ENCODE measurements around the gene GMDS. TPM values are rescaled to one million over a fixed set of nuclear protein-coding genes. Genes with fewer than 3 reads are reported as not detected.

GMDS gene
- total RNA-seq, 1 experiment from 2014 or later: 27.6 TPM

DNA sequence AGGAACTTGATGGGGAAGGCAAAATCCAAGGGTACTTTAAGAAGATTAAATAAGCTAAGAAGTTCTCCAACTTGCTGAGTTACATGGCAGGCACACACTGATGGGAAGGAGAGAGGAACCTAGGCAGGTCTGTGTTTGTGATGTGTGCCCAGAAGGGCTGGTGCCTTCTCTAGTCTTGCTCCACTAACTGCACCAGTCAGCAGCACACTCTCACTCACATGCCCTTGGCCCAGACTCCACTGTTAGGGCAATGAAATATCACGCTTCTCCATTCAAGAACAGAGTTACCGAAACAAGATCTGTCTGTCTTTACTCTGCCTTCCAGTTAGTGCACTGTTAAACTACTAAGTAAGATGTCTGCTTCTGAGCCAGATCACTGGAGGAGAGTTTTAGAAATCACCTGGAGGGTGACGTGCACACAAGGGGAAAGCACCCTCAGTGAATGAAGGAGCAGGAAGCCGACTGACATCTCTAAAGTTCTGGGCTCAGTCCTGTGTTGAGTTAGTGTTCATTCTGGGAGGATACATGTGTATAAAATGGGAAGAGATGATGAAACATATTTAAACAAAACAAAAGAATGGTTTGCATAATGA, 384.6 kb downstream of the GMDS start:
- no peaks in the 10 kb centered on the region for H3K9me3 Mint-ChIP-seq
- Histone ChIP-seq H3K4me1 (ENCODE audit: insufficient read depth, low read length) (no peaks in the 10 kb centered on the region), H2BK15ac (ENCODE audit: low read depth, low read length) (no peak overlapping the region), H2BK120ac (ENCODE audit: low read depth, low read length, poor library complexity, severe bottlenecking) (no peak overlapping the region), H2AK5ac (ENCODE audit: insufficient read length, low read length) (no peak overlapping the region), H4K91ac (ENCODE audit: insufficient read length, low read depth, low read length) (no peak overlapping the region), H3K18ac (ENCODE audit: insufficient read length, low read depth, low read length) (no peak overlapping the region), H3K14ac (ENCODE audit: insufficient read depth, low read length) (no peak overlapping the region), H2BK12ac (ENCODE audit: insufficient read length, low read depth, low read length) (no peak overlapping the region), H3K27me3 (ENCODE audit: insufficient read depth, low read length) (no peaks in the 10 kb centered on the region), H4K8ac (replicated peaks; ENCODE audit: insufficient read length, low read depth, low read length) (no peak overlapping the region), H3K4me2 (ENCODE audit: insufficient read depth, insufficient read length, low read length) (no peak overlapping the region), H3K9me3 (ENCODE audit: control insufficient read depth, low read depth, low read length) (no peaks in the 10 kb centered on the region), H3K9ac (ENCODE audit: extremely low read depth, insufficient read length, low read length) (no peak overlapping the region), H3K27ac (ENCODE audit: insufficient read length, low read depth, low read length) (no peak overlapping the region), H3K79me2 (ENCODE audit: insufficient read depth, low read length) (no peaks in the 10 kb centered on the region), H3T11ph (ENCODE audit: low read length) (no peak overlapping the region), H2AFZ (ENCODE audit: low read length) (no peak overlapping the region), H2BK20ac (ENCODE audit: low read depth, low read length, poor library complexity, severe bottlenecking) (no peak overlapping the region), H4K20me1 (ENCODE audit: control insufficient read depth, insufficient read depth, insufficient read length) (no peaks in the 10 kb centered on the region), H3K79me1 (ENCODE audit: insufficient read depth, low read depth, low read length, poor library complexity, severe bottlenecking) (no peaks in the 10 kb centered on the region), H4K5ac (ENCODE audit: insufficient read length, low read depth, low read length) (no peak overlapping the region), H3K4ac (ENCODE audit: low read depth, low read length) (no peak overlapping the region), H3K56ac (ENCODE audit: insufficient read length, low read depth, low read length) (no peak overlapping the region), H2BK5ac (ENCODE audit: insufficient read length, low read length) (no peak overlapping the region), H3K23ac (ENCODE audit: insufficient read length, low read depth, low read length) (no peak overlapping the region), H3K23me2 (ENCODE audit: insufficient read length, low read depth, low read length, poor library complexity, severe bottlenecking) (no peaks in the 10 kb centered on the region)
- H3K27me3 Mint-ChIP-seq (ENCODE audit: low read depth): no peaks in the 10 kb centered on the region
- H3K36me3 Mint-ChIP-seq (ENCODE audit: insufficient read depth in 1 of 3, low read depth in 3 of 3): no peaks in the 10 kb centered on the region
- H3K27ac Mint-ChIP-seq: no peak overlapping the region
- DNase-seq: no peak
- TF ChIP-seq, protein P1, sequence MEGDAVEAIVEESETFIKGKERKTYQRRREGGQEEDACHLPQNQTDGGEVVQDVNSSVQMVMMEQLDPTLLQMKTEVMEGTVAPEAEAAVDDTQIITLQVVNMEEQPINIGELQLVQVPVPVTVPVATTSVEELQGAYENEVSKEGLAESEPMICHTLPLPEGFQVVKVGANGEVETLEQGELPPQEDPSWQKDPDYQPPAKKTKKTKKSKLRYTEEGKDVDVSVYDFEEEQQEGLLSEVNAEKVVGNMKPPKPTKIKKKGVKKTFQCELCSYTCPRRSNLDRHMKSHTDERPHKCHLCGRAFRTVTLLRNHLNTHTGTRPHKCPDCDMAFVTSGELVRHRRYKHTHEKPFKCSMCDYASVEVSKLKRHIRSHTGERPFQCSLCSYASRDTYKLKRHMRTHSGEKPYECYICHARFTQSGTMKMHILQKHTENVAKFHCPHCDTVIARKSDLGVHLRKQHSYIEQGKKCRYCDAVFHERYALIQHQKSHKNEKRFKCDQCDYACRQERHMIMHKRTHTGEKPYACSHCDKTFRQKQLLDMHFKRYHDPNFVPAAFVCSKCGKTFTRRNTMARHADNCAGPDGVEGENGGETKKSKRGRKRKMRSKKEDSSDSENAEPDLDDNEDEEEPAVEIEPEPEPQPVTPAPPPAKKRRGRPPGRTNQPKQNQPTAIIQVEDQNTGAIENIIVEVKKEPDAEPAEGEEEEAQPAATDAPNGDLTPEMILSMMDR (conservative IDR thresholded peaks at IDR 0.05): no peak
- peaks cover 27 to 28% of the 10 kb centered on the region in 2 experiments for H3K4me1 Mint-ChIP-seq
- no CpG with 5 or more reads among the region's 4 CpGs for WGBS (ENCODE audit: extremely low coverage, insufficient read length, low lambda C conversion rate)
- H3K4me3 Mint-ChIP-seq: no peak overlapping the region
